ENCODE data around the gene ABRAXAS1.
A peak's percentile ranks its signal among the peaks of the same experiment; 100 is the strongest.
"Not testable (repeated sequence)": the region's sequence is repeated elsewhere in the genome, so short reads cannot be mapped to it uniquely, and the experiment has no call there.

ABRAXAS1 gene

DNA sequence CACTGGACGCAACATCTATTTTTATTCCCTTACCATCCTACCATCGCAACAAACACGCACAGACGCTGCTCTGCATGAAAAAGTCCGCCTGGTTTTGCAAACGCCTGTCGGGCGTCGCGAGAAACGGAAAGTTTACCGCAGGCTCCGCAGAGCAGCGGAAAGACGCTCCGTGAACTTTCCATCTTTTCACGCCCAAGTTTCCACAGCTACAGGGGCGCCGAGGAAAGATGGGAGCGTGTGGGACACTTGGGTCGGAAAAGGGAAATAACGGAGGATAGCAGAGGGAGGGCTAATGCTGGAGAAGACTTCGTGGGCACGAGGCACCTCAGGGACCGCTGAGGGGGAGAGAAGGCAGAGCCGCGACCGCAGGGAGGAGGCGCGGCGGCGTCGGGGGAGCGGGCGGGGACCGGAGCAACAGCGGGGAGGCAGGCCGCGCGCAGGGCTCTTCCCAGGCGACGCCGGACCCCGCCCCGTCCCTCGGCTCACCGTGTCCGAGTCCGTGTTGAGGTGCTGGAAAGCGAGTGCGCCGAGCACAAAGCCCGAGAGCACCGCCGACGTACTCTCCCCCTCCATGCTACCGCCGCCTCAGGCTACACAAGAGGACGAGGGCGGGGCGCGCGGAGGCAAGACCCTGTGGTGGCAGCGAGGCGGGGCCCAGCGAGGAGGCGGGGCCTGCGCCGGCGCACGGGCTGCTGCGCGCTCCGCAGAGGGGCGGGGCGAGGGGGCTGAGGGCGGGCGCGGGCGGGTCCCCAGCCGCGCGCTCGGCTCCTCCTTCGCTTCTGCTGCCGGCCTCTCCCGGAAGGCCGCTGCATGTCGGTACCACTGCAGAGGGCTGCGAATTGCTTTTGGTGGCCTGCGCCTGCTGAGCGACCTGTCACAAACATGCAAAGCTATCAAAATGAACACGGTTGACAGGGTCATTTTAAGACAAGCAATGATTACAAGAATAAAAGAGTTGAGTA, at the start of gene ABRAXAS1:
Gene ABRAXAS1 (minus strand): TSS at position 601 of the 962 bp plus-strand sequence. CDS start 28 bp downstream, at position 573.
- DNase-seq, result peak in 55 of 56 donors; percentile 70 to 97 (median 91)

DNA sequence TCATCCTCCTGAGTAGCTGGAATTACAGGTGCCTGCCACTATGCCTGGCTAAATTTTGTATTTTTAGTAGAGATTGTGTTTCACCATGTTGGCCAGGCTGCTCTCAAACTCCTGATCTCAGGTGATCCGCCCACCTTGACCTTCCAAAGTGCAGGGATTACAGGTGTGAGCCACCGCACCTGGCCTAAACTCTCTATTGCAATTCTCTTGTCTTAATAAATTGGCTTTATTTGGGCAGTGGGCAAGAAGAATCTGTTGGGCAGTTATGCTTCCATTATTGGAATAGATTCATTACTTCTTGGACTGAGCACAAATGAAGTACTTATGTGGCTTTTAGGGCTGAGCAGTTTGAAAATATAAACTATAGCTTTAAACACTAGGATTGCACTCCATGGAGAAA, 42.8 kb upstream of the ABRAXAS1 start:
- DNase-seq, result no peak

DNA sequence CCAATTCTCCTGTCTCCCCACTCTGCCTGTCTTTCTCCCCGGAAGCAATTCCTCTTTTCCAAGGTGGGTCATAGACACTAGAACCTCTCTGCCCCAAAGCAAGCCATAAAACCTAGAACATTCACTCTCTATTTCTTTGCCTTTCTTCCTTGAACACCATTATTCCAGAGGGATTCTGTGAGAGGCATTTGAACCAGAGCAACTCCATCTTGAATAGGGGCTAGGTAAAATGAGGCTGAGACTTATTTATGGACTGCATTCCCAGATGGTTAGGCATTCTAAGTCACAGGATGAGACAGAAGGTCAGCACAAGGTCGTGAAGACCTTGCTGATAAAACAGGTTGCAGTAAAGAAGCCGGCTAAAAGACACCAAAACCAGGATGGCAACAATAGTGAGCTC, 37.3 kb upstream of the ABRAXAS1 start:
- no peak for DNase-seq

DNA sequence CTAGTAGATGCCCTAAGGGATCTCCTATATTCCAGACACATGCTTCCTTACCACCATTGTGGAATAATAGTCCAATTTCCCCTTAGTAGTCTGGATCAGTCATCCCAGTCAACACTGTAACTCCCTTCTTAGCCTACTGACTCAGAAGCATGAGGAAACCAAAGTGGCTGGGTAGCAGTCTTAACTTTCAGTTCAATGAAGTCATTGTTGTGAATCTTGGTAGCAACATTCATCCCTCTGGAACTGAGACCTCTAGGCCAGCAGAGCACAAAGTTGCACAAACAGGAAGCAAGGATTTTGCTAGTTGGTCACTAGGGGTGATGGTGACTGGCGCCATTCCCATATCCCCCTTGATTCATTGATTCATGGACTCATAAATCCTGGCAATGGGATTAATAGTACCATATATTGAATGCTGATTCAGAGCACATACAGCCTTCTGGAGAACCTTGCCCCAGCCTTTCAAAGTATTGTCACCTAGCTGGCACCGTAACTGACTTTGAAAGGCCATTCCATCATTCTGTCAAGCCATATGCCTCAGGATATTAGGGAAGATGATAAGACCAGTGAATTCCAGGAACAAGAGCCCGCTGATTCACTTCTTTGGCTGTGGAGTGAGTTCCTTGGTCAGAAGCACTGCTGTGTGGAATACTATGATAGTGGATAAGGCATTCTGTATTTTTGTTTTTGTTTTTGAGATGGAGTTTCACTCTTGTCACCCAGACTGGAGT, 31.3 kb upstream of the ABRAXAS1 start:
- no peak for DNase-seq

DNA sequence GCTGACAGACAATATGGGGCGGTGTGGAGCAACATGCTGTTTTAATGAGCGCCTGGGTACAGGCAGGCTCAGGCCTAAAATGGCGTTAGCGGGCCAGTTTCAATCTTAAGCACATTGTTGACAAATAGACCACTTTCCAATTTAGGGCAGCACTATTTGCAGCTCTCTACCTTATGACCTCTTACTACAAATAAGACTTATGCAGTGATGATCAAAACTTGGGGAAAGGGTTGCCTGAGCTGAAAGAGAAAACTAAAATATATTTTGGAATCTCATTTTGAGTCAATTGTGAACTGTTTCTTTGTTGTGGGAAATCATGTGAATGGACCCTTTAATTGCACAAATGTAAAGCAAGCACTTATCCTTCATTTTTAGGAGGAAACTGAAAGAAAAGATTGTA, 25.5 kb upstream of the ABRAXAS1 start:
- DNase-seq, result no peak

DNA sequence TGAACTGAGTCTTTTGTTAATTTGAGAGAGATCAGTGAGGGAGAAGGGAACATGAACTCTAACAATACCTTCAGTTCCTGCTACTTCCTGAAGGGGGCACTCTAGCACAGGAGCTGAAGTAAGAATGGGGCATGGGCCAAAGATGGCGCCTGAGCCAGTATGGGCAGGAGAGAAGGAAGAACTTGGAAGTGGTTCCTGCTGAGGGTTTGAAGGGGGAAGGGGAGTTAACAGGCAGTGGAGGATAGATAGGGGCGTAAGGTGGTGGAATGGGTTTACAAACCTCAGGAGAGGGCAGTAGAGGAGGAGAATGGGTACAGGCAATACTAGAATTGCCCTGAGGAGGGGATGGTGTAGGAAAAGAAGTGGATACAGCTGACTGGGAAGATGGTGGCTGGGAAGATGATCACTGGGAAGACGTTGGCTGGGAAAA, 24.3 kb upstream of the ABRAXAS1 start:
- DNase-seq, result peak in 7 of 56 donors; percentile 1 to 18 (median 2)

DNA sequence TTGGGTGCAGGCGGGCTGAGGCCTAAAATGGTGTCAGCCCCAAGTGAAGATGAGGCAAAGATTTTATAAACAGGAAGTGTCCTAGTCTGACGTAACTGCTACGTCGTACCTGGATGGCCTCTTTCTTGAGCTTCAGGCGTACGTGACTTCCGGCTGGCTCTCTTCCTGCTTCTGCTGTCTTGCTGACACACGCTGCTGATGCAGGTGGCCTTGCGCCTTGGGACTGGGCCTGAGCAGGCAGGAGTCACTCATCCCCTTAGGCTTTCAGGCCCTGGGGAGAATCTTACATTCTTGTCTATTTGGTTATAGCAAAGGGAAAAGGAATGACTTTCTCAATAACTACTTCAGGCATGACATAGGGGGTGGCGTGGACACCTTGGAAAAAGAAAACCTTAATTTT, 20.1 kb upstream of the ABRAXAS1 start:
- no peak for DNase-seq

DNA sequence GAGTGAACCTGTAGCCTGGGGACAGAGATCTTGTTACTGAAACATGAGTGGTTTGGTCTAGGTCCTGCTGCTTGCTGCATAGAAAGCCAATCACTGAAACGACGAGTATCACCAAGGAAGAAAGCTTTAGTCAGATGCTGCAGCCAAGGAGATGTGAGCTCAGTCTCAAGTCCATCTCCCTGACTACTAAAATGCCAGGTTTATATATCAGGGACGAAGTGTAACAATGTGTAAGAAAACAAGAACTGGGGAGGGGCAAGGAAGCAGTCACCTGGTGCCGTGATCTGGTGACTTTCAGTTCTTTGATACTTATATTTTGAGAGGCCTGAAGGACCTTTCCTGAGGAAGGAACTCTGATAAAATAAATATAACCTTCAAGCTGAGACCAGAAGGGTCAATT, 19.6 kb upstream of the ABRAXAS1 start:
- DNase-seq, result no peak

DNA sequence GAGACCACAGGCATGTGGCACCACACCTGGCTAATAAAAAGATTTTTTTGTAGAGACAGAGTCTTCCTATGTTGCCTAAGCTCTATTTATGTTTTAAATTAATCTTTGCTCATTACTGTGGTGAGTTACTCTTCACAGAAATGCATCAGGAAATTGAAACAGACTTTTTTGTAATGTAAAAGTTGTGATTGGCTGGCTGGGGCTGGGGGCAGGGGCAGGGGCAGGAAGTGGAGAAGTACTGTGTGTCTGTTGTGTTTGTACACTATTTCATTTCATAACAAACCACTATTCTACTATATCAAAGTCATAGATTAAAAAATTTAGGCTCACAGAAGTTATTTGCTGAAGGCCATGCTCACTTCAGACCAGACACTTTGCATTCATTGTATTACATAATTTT, 19.1 kb upstream of the ABRAXAS1 start:
- no peak for DNase-seq

DNA sequence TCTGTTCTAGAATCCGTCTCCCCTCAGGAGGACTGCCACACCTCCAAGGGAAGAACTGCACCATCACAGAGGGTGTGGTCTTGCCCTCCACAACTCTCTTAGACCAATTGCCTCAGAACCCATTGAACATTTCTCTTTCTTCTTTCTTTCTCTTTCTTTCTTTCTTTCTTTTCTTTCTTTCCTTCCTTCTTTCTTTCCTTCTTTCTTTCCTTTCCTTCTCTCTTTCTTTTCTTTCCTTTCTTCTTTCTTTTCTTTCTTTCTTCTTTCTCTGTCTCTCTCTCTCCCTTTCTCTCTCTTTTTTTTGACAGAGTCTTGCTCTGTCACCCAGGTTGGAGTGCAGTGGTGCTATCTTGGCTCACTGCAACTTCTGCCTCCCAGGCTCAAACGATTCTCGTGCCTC, 16.8 kb upstream of the ABRAXAS1 start:
- DNase-seq, result not testable (repeated sequence)

DNA sequence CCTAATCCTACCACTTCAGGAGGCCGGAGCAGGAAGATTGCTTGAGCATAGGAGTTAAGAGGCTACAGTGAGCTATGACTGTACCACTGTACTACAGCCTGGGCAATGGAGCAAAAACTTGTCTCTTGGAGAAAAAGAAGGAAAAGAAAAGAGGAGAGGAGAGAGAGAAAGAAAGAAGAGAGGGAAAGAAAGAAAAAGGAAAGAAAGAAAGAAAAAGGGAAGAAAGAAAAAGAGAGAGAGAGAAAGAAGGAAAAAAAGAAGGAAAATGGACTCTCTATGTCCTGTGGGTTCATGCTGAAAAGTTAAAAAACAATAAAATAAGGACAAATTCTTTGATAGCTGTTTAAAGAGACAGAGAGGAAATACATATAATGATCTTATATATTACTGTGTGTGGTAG, 13.3 kb upstream of the ABRAXAS1 start:
- DNase-seq, result no peak

DNA sequence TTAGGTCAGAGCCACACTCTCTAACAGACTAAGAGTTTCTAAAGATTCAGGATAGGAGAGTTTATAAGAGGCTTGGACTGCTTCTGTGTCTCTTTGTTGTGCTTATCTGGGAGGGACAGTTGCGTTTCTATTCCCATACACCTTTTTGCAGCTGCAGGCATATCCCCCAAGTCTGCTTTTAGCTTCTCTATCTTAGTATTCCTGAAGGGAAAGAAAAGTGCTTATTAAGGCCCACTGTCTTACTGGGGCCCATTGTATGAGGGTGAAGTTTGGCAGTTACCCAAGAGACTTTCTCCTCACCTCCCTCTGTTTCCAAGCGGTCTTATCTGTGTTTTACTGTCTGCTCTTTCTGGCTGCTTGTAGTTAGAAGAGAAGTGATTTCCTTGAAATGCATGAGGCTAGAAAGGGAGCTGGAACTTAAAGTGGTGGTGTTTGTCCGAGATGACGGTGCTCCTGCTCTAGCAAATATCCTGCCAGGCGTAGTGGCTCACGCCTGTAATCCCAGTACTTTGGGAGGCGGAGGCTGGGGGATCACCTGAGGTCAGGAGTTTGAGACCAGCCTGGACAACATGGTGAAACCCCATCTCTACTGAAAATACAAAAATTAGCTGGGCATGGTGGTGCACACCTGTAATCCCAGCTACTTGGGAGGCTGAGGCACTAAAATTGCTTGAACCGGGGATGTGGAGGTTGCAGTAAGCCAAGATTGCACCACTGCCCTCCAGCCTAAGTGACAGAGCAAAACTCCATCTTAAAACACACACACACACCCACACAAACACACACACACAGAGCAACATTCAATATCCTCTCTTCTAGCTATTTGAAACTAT, 11.4 kb upstream of the ABRAXAS1 start:
- DNase-seq, result not testable (repeated sequence)

DNA sequence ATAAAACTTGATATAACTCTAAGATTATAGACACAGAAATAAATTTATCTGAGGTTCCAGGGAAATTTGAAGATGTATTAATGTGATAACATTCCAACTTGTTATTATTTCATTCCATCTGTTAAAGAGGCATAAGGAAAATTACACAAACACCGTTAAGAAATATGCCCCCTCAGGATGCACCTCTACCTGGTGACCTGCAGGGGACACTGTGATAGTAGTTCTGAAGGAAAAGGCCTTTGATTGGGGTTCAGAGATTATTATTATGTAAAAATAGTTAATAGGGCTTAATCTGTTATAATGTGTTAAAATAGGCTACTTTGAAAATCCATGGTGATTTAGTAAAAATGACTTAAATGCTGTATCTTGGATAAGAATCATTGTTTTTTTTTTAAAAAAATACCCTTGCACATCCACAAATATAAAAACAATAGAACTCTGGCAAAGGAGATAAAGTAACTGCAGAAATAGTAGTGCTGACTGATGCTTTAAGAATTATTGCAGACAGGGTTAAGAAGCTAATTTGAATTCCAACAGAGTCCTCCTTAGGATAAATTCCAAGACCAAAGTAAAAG, 6.1 kb upstream of the ABRAXAS1 start:
- no peak for DNase-seq

DNA sequence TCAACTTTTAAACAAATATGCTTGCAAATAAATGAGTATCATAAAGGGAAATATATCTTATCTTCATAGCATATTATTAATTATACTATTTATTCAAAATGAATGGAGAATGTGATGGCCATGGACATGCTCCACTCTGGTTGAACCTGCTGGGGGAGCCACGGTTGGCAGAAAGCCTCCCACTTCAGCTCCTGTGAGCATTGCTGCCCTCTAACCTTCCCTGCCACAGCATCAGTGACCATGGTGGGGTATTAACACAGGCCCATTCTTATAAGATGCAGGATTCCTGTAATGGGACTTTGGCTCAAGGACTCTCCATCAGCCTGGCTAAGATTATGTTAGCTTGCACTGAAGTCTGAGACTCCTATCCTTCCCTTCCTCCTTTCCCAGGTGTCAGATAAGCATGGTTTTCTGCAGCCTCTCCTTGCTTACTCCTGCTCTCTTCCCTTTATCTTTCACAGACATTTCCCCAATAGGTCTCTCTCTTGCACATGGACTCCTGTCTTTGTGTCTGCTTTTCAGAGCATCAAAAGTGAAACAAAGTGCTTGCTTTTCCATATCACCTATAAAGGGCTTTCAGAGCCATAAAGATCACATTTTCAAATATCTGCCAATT, 4.9 kb upstream of the ABRAXAS1 start:
- DNase-seq, result no peak

DNA sequence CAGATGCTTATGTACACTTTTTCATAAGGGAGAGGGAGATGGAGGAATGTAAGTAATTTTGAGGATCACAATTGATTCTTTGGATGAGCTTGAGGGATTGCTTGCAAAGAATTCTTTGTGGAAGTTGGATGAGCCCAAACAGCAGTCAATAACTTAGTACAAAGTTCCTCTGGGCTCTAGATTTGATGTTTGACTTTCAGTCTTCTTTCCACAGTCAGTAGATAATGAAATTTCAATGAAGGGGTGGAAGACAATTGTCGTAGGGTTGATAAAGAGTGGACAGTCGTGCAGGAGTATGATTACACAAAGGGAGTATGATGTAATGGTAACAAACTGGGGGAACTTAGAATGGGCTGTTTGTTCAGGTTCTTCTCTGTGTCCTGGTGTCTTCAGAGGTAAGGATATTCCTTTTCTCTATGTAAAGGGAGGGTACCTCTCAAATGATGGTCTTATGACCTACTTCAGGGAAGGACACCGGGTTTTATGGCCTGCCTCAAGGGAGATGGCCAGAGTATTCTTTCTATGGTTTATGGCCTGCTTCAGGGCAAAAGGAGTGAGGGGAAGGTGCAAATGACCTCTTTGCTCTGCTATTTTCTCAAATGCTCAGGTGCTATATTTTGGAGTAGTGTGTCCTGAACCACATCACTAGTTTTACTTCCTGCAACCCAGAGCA, 1.7 kb upstream of the ABRAXAS1 start:
- no peak for DNase-seq

DNA sequence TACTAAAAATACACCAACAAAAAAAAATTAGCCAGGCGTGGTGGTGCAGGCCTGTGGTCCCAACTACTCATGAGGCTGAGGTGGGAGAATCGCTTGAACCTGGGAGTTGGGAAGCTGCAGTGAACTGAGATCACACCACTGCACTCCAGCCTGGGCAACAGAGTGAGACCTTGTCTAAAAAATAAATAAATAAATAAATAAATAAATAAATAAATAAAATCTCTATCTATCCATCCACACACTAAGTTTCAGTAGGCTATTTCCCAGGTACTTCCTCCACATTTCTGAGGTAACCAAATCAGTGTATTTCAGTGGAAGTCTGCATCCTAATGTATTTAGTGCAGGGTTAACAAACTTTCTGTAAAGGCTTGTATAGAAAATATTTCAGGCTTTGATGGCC, 10.9 kb downstream of the ABRAXAS1 start:
- DNase-seq, result no peak

DNA sequence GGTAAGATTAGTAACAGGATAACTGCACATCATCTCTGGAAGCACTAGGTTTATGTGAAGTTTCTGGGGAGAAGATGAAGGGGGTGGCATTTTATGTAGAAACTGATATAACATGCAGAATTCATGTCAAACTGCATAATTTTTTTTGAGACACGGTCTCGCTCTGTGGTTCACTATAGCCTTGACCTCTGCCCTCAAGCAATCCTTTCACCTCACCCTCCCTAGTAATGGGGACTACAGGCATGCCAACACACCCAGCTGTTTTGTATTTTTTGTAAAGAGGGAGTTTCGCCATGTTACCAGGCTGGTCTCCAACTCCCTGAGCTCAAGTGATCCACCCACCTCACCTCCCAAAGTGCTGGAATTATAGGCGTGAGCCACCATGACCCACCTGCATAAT, 11.5 kb downstream of the ABRAXAS1 start:
- DNase-seq, result no peak

DNA sequence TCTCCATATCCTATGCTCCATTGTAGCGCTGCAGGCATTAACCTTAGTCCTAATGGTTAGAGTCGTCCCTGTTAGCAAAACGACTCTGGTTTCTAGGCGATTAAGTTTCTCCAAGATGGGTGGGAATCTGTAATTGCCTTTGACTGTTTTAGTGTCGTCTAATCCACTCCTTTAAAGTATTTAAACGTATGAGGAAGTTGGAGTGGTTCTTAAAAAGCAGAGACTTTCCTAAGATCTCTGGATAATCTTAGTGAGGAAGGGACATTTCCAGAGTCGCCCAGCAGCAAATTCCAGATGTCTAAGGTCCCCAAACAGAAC, 28.8 kb downstream of the ABRAXAS1 start:
- no peak for DNase-seq

DNA sequence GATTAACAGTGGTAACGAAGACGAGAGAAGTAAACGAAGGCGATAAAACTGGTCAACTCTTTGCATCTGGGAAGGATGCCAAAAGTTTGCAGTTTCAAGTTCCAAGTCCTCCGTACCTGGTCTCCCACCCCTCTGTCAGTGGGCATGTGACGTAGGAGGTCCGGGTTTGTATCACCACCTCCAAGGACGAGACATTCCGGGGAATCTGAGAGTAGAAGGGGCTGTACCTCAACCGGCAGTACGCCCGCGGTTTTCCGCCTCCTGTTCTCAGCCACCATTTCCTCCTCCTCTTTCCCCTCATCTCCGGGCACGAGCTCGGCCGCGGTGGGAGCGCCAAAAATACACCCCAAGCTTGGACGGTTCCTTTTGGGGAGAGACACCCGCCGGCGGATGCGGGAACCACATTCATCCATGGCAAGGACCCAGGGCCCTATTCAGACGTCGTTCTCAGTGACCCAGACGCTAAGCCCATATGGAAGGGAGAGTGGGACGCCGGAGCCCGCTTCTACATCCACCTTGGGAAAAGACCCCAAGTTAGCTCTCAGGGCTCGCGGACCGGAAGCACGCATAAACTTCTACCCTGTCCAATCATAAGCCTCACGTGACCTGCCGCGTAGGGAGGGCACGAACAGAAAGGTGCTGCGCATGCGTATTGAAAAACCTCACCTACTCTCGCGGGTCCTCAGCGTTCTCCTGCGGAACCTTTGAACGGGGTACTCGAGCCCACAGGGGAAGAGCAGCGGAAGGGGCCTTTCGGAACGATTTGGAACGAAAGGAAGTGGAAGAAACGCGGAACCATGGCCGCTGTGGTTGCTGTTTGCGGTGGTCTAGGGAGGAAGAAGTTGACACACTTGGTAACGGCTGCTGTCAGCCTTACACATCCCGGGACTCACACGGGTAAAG, 29.4 kb downstream of the ABRAXAS1 start, which contains the start of the genes HELQ and MRPS18C:
Gene HELQ (minus strand): TSS at position 543 of the 903 bp plus-strand sequence. CDS start 130 bp downstream, at position 413.
Gene MRPS18C (plus strand): TSS at position 778 of the 903 bp plus-strand sequence. CDS start 20 bp downstream, at position 798.
- peak; percentile 44 to 98 (median 92) for DNase-seq
